Bronchial epithelial cell (primary cell): Measurements from ENCODE around the gene KCNG4. TPM values are rescaled to one million over a fixed set of nuclear protein-coding genes. Genes with fewer than 3 reads are reported as not detected.
A peak's percentile ranks its signal among the peaks of the same experiment; 100 is the strongest.
"Not testable (repeated sequence)": the region's sequence is repeated elsewhere in the genome, so short reads cannot be mapped to it uniquely, and the experiment has no call there.

Experiments used
- DNase-seq: peaks from one replicate; pipeline ENCODE4 v3.0.0-alpha.2; 2010; ENCODE audit warnings: low read depth
- FAIRE-seq: peaks from 2 replicates; lab custom pipeline; 2011; peaks lifted over from hg19 to GRCh38; lab: Jason Lieb, UNC
- H3K27me3 ChIP-seq: 2 replicates; pipeline ENCODE4 v1.5.1; 2011; ENCODE audit warnings: low read length; ENCODE audit not compliant: control insufficient read depth, insufficient read depth
- H3K36me3 ChIP-seq: 2 replicates; pipeline ENCODE4 v1.5.1; 2011; ENCODE audit warnings: low read length; ENCODE audit not compliant: control insufficient read depth, insufficient read depth
- H3K4me3 ChIP-seq: 2 replicates; pipeline ENCODE4 v1.5.1; 2011; ENCODE audit warnings: mild to moderate bottlenecking, low read depth, low read length, control low read depth
- total RNA-seq: library from RNA; depleted of rRNA; stranded (reverse); fragments of >200 nt; gene quantifications from 2 replicates; pipeline ENCODE4 v1.2.1, GENCODE V29; 2014
- TF ChIP-seq, protein P1 (sequence below): IDR thresholded peaks from 2 replicates; pipeline ENCODE4 v1.5.1; 2011; ENCODE audit warnings: mild to moderate bottlenecking, moderate library complexity, low read length, control low read depth, inconsistent platforms; ENCODE audit not compliant: insufficient read depth, severe bottlenecking

KCNG4 gene
- total RNA-seq, 1 donor from 2014 or later: not detected

DNA sequence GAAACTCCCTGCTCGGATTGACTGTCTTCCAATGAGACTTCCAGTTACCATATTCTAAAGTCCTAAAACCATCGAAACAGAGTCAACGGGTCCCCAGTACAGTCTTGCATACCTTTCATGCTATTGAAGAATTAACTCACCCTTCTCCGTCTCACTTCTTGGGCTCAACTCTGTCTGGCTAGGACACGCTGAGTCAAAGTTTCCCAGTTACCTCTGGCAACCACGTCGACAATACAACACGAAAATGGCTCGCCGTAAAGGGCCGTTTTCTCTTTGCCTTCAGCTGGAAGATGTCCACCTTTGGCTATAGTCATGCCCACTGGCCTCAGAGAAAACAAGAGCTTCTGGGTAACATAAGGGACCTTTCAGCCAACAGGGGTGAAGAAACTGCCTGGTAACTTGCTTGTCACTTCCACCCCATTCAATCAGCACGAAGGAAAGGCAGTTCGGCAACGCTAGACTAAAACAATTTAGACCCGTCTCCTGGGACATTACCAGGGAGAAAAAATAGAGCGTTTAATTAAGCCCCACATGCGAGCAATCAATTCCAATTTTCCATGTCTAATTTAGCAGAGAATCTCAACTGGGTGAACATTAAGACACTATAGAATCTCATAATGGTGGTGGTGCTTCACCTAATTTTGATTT, 21.5 kb downstream of the KCNG4 start:
- FAIRE-seq: peak; percentile 40

DNA sequence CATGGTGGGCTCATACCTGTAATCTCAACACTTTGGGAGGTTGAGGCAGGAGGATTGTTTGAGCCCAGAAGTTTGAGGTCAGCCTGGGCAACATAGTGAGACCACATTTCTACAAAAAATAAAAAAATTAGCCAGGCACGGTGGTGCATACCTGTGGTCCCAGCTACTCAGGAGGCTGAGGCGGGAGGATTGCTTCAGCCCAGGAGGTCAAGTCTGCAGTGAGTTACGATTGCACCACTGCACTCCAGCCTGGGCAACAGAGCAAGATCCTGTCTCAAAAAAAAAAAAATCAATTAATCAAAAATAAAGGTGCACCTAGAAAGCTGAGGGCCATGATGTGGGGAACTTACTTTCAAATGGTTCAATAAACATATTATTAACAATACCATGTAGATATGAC, 23.7 kb downstream of the KCNG4 start:
- H3K36me3 ChIP-seq, H3K27me3 ChIP-seq, FAIRE-seq, H3K4me3 ChIP-seq, DNase-seq: not testable (repeated sequence)

More for the DNA sequence above, 21.5 kb downstream of the KCNG4 start:
- TF ChIP-seq, protein P1, sequence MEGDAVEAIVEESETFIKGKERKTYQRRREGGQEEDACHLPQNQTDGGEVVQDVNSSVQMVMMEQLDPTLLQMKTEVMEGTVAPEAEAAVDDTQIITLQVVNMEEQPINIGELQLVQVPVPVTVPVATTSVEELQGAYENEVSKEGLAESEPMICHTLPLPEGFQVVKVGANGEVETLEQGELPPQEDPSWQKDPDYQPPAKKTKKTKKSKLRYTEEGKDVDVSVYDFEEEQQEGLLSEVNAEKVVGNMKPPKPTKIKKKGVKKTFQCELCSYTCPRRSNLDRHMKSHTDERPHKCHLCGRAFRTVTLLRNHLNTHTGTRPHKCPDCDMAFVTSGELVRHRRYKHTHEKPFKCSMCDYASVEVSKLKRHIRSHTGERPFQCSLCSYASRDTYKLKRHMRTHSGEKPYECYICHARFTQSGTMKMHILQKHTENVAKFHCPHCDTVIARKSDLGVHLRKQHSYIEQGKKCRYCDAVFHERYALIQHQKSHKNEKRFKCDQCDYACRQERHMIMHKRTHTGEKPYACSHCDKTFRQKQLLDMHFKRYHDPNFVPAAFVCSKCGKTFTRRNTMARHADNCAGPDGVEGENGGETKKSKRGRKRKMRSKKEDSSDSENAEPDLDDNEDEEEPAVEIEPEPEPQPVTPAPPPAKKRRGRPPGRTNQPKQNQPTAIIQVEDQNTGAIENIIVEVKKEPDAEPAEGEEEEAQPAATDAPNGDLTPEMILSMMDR: no peak
- Histone ChIP-seq H3K27me3 (no peaks in the 10 kb centered on the region), H3K4me3 (no peak overlapping the region), H3K36me3 (no peaks in the 10 kb centered on the region)
- no peak for DNase-seq

DNA sequence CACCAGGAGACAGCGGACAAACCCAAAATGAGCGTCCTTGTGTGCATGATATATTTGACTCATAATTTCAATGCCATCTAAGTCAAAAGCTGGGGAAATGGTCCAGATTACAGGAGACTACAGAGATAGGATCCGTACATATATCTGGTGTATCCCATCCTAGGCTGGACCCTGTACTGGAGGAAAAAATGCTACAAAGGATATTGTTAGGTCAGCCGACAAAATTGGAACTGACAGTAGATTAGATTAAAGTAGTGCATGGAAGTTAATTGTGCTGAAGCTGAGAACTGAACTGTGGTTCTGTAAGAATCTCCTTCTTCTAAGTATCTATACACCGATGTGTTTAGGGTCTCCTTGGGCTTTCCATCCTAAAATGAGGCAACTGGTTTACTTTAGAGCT, 24.3 kb downstream of the KCNG4 start:
- FAIRE-seq (no peak), DNase-seq (no peak)
- H3K27me3 ChIP-seq: no peaks in the 10 kb centered on the region
- no peak overlapping the region for H3K4me3 ChIP-seq
- no peaks in the 10 kb centered on the region for H3K36me3 ChIP-seq
- TF ChIP-seq, protein P1: no peak

DNA sequence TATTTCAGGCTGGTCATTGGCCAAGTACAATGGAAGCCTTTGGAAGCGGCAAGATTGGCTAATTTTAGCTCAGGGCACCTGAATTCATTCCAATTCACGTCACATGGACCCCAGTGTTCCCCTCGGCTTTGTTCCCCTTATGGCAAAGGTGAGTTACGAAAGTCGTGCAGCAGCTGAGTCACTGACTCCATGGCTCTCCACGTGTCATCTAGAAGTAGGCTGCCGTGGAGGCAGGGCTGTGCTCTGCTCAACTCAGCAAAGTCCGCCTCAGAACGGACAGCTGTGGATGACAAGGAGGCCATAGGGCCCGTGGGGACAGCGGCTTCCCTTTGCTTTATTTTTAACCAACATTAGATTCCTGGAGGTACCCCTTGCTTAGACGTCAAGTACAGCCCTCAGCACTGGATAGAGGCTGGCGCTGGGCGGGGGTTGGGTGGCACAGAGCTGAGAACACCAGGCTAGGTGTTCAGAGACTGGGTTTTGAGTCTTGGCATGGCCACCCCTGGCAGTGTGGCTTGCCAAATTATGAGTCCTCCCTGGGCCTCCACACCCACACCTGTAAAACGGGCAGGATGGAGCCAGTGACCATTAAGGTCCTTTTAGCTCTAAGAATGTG, 25.3 kb downstream of the KCNG4 start:
- Histone ChIP-seq H3K4me3 (no peak overlapping the region), H3K36me3 (no peaks in the 10 kb centered on the region), H3K27me3 (no peaks in the 10 kb centered on the region)
- DNase-seq: no peak
- TF ChIP-seq, protein P1: no peak
- FAIRE-seq: no peak

DNA sequence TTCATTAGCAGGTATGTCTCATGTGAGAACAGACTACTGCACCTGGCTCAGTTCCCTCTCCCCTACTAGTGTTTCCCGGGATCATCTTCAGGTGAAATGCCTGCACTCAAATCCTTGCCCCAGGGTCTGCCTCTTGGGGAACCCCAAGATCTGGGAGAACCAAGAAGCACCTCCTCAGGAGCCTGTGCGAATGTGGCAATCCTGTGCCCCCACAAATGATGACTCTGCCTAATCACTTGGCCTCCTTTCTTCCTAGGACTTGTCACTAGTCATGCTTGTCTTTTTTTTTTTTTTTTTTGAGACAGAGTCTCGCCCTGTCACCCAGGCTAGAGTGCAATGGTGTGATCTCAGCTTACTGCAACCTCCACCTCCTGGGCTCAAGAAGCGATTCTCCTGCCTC, 27.2 kb downstream of the KCNG4 start:
- Histone ChIP-seq H3K27me3 (no peaks in the 10 kb centered on the region), H3K4me3 (no peak overlapping the region), H3K36me3 (no peaks in the 10 kb centered on the region)
- DNase-seq (no peak), FAIRE-seq (no peak)
- TF ChIP-seq, protein P1: no peak

DNA sequence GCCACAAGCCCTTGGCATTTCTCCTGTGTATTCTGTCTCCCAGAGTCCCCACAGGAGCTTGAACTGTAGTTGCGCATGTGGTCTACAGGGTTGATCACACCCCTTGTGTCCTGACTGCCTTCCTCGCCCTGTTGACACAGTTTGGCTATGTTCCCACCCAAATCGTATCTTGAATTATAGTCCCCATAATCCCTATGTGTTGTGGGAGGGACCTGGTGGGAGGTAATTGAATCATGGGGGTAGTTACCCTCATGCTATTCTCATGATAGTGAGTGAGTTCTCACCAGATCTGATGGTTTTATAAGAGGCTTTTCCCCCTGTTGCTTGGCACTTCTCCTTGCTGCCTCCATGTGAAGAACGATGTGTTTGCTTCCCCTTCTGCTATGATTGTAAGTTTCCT, 27.7 kb downstream of the KCNG4 start:
- no peak for FAIRE-seq
- Histone ChIP-seq H3K27me3 (no peaks in the 10 kb centered on the region), H3K36me3 (no peaks in the 10 kb centered on the region), H3K4me3 (no peak overlapping the region)
- TF ChIP-seq, protein P1: no peak
- DNase-seq: no peak
